ENCODE data around the gene C13orf42. TPM values are rescaled to one million over a fixed set of nuclear protein-coding genes. Genes with fewer than 3 reads are reported as not detected.

Gene C13orf42
- total and polyA plus RNA-seq, 7 donors = not detected

DNA sequence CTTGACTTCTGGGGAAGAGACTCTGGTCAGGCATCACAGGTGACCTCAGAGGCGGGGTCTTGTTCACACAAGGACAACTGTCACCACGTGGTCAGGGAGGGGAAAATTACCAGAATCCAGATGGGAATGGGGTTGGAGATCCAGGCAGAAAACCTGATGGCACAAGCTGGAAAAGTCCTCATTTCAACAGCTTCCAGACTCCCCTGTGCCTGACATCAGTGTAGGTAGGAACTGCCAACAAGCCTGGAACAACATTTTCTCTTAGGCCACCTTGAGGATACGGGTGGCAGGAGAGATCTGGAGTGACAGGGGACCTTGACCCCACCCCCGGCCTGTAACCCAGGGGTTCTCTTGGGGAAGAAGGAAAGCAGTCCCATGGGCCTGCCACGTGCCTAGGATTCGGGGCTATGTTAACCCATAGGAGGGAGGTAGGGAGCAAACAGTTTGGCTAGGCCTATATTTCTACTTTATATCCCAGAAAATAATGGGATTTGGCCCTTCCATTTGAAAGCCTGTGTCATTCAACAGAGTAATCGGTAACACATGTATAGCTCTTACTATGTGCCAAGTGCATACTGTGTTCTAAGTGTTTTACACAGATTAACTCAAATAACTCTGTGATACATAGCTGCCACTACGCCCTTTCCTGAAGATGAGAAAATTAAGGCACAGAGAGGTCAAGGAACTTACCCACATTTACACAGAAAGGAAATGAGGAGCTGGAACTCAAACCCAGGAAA lies 44.9 kb upstream of the C13orf42 start:
- no peak overlapping the region for H3K27ac ChIP-seq
- no peak overlapping the region for H3K4me3 ChIP-seq
- peaks cover 0 to 5% (median 0%) of the 10 kb centered on the region in 3 donors for H3K27me3 ChIP-seq (ENCODE audit: insufficient read depth in 3 of 3, low read length in 2 of 3)
- H3K4me1 ChIP-seq = no peaks in the 10 kb centered on the region
- DNase-seq (no peak), ATAC-seq (no peak)
- 73 to 79% (median 77%) methylated on average over 8 of the region's 8 CpGs for whole genome bisulfite sequencing, 3 donors
- TF ChIP-seq, protein P1, sequence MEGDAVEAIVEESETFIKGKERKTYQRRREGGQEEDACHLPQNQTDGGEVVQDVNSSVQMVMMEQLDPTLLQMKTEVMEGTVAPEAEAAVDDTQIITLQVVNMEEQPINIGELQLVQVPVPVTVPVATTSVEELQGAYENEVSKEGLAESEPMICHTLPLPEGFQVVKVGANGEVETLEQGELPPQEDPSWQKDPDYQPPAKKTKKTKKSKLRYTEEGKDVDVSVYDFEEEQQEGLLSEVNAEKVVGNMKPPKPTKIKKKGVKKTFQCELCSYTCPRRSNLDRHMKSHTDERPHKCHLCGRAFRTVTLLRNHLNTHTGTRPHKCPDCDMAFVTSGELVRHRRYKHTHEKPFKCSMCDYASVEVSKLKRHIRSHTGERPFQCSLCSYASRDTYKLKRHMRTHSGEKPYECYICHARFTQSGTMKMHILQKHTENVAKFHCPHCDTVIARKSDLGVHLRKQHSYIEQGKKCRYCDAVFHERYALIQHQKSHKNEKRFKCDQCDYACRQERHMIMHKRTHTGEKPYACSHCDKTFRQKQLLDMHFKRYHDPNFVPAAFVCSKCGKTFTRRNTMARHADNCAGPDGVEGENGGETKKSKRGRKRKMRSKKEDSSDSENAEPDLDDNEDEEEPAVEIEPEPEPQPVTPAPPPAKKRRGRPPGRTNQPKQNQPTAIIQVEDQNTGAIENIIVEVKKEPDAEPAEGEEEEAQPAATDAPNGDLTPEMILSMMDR (IDR thresholded peaks at IDR 0.05) = no peak
- no peaks in the 10 kb centered on the region for H3K9me3 ChIP-seq
- no peaks in the 10 kb centered on the region for H3K36me3 ChIP-seq (ENCODE audit: insufficient read depth in 1 of 2, low read depth in 1 of 2)
- intact Hi-C loops (cut with DNase I) = no loop called here

DNA sequence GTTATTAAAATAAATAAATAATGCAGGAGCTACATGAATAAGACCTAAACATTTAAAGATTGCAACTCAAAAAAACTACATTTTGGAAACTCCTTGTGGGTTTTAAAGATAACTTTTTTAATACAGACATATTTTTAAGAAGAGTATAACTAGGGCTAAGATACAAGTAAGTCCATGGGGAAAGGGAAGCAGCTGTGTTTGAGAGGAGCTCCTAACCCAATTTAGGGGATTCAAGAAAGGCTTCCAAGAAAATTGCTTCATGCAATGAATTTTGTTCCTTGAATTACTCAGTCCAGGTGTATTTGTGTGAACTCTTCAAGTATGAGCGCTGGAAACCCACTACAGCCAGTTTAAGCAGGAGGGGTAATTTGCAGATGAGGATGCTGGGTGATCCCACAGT lies 44.1 kb upstream of the C13orf42 start:
- ATAC-seq (no peak), DNase-seq (no peak)
- intact Hi-C loops (cut with DNase I) = no loop called here
- H3K27me3 ChIP-seq (ENCODE audit: insufficient read depth in 3 of 3, low read length in 2 of 3) = peaks cover 0 to 5% (median 0%) of the 10 kb centered on the region in 3 donors
- TF ChIP-seq, protein P1 (IDR thresholded peaks at IDR 0.05) = no peak
- H3K27ac ChIP-seq = no peak overlapping the region
- H3K4me3 ChIP-seq = no peak overlapping the region
- H3K4me1 ChIP-seq = no peaks in the 10 kb centered on the region
- WGBS, 3 donors = 79 to 88% (median 88%) methylated on average over 1 of the region's 1 CpG
- no peaks in the 10 kb centered on the region for H3K36me3 ChIP-seq (ENCODE audit: insufficient read depth in 1 of 2, low read depth in 1 of 2)
- no peaks in the 10 kb centered on the region for H3K9me3 ChIP-seq

DNA sequence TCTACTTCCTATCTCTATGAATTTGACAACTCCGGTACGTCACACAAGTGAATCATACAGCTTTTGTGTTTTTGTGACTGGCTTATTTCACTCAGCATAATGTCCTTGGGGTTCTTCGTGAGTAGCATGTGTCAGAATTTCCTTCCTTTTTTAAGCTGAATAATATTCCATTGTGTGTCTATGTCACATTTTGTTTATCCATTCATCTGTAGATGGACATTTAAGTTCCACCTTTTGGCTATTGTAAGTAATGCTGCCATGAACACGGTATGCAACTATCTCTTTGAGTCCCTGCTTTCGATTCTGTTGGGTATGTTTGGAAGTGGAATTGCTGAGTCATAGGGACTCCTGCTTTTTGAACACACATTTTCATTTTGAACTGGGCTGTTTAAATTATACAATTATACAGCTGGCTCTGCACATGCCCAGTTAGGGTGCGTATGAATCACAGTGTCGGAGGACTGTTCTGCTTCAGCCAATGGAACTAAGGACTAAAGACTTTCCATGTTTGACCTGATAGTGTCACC lies 43.0 kb upstream of the C13orf42 start:
- Histone ChIP-seq H3K9me3 (no peaks in the 10 kb centered on the region), H3K27ac (no peak overlapping the region), H3K4me3 (no peak overlapping the region), H3K27me3 (ENCODE audit: insufficient read depth in 3 of 3, low read length in 2 of 3) (peaks cover 0 to 5% (median 0%) of the 10 kb centered on the region in 3 donors), H3K36me3 (ENCODE audit: insufficient read depth in 1 of 2, low read depth in 1 of 2) (no peaks in the 10 kb centered on the region), H3K4me1 (no peaks in the 10 kb centered on the region)
- DNase-seq (no peak), ATAC-seq (no peak)
- WGBS, 3 donors = 67 to 75% (median 71%) methylated on average over 7 of the region's 7 CpGs
- TF ChIP-seq, protein P1 (IDR thresholded peaks at IDR 0.05) = no peak
- intact Hi-C loops (cut with DNase I) = no loop called here

DNA sequence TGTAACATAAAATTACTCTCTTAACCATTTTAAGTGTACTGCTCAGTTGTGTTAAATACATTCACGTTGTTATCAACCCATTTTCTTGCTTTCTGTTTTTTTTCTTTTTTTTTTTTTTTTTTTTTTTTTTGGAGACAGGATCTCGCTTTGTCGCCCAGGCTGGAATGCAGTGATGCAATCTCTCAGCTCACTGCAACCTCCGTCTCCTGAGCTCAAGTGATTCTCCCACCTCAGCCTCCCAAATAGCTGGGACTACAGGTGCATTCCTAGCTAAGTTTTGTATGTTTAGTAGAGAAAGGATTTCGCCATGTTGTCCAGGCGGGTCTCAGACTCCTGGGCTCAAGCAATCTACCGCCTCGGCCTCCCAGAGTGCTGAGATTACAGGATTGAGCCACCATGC lies 42.5 kb upstream of the C13orf42 start:
- H3K27ac ChIP-seq = no peak overlapping the region
- 80 to 81% (median 81%) methylated on average over 8 of the region's 8 CpGs for WGBS, 3 donors
- intact Hi-C loops (cut with DNase I) = no loop called here
- H3K4me1 ChIP-seq = no peaks in the 10 kb centered on the region
- ATAC-seq (no peak), DNase-seq (no peak)
- H3K36me3 ChIP-seq (ENCODE audit: insufficient read depth in 1 of 2, low read depth in 1 of 2) = no peaks in the 10 kb centered on the region
- TF ChIP-seq, protein P1 (IDR thresholded peaks at IDR 0.05) = no peak
- H3K9me3 ChIP-seq = no peaks in the 10 kb centered on the region
- no peak overlapping the region for H3K4me3 ChIP-seq
- H3K27me3 ChIP-seq (ENCODE audit: insufficient read depth in 3 of 3, low read length in 2 of 3) = peaks cover 0 to 5% (median 0%) of the 10 kb centered on the region in 3 donors
